ENCODE measurements around the gene KRT80. TPM values are rescaled to one million over a fixed set of nuclear protein-coding genes. Genes with fewer than 3 reads are reported as not detected.

KRT80 gene
- total RNA-seq, 1 donor from 2014 or later, result not detected

DNA sequence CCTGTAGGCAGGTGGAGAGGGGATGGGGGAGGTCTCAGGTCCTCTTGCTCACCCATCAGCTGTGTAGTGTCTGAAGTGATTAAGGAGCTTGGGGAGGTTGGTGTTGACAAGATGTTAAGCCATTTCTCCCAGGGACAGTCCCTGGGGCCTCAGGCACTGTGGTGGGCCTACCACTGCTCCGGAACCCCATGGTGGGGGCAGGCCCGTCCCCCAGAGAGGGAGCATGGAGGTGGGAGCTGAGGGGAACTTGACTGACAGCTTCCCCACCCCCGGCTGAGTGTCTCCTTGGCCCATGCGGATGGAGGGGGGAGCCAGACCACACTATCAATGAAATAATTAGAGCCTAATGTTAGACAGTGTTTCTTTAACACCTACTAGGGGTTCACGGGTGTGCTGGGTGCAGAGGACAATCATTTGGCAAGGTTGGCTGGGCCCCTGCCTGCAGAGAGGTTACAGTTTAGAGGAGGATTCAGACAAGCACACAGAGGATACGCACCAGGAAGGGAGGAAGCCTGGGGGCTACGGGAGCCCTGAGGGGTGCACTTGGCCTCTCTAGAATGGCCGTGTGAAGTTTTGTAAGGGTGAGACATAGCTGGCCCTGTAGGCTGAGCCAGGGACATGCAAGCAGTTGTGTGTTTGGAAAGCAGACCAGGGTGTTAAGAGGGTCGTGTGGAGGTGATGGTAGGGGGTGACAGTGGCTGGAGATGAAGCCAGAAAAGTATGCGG, 19.3 kb upstream of the KRT80 start:
- intact Hi-C loops (cut with micrococcal nuclease), result no loop called here
- H3K4me3 Mint-ChIP-seq, result no peak overlapping the region

DNA sequence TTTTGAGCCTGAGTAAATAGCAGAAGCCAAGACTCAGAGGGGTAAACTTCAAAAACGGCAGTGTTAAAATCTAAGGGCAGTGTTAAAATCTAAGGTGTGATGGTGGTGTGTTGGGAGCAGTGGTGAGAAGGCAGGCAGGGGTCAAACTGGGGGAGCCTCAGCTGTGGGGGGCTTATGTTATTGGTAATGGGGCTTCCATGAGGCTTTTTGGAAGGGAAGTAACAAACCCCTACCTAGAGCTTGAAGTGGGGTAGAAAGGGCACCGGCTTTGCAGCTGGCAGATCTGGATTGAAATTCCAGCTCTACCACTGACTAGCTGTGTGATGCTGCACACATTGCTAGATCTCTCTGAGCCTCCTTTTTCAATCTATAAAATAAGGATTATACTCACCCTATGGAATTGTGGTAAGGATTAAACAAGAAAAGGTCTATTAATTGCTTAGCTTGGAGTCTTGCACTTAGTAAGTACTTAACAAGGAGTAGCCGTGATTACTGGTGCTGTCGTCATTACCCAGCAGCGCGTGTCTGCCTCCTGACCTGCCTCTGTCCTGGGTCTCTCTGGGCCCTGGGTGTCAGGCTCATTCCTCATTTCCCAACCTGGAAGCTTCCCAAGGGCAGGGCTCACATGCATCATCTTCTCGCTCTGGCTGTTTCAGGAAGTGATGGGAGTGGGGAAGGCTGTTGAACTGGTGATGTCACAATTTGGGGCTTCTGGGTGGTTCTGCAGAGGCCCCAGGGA, 18.5 kb upstream of the KRT80 start:
- DNase-seq, result no peak
- Mint-ChIP-seq H3K27me3 (peaks cover 21% of the 10 kb centered on the region), H3K36me3 (ENCODE audit: low read depth) (no peaks in the 10 kb centered on the region), H3K4me1 (peaks cover 4% of the 10 kb centered on the region), H3K4me3 (no peak overlapping the region), H3K27ac (no peak overlapping the region), H3K9me3 (no peaks in the 10 kb centered on the region)
- intact Hi-C loops (cut with micrococcal nuclease), result no loop called here

More for the DNA sequence above, 19.3 kb upstream of the KRT80 start:
- Mint-ChIP-seq H3K27me3 (peaks cover 21% of the 10 kb centered on the region), H3K36me3 (ENCODE audit: low read depth) (no peaks in the 10 kb centered on the region), H3K27ac (no peak overlapping the region), H3K4me1 (peaks cover 4% of the 10 kb centered on the region), H3K9me3 (no peaks in the 10 kb centered on the region)
- no peak for DNase-seq

DNA sequence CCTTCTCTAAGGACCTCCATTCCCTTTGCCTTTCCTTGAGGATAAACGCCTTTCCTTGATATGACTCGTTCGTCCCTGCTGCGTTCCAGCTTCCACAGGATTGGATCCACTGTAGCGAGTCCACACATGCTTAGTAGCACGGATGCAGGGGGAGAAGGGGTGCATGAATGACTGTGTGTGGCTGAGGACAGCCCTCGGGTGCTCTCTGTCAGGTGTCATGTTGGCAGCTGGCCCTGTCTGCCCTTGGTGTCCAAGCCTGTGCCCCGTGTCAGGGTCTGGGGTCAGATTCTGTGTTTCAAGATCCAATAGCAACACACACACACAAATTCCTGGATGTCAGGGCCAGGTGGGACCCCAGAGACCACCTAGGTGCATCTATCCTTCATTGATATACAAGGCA, 17.5 kb upstream of the KRT80 start:
- Mint-ChIP-seq H3K4me3 (no peak overlapping the region), H3K27ac (no peak overlapping the region), H3K9me3 (no peaks in the 10 kb centered on the region), H3K36me3 (ENCODE audit: low read depth) (no peaks in the 10 kb centered on the region), H3K4me1 (peaks cover 4% of the 10 kb centered on the region), H3K27me3 (peaks cover 19% of the 10 kb centered on the region)
- intact Hi-C loops (cut with micrococcal nuclease), result no loop called here
- DNase-seq, result no peak

DNA sequence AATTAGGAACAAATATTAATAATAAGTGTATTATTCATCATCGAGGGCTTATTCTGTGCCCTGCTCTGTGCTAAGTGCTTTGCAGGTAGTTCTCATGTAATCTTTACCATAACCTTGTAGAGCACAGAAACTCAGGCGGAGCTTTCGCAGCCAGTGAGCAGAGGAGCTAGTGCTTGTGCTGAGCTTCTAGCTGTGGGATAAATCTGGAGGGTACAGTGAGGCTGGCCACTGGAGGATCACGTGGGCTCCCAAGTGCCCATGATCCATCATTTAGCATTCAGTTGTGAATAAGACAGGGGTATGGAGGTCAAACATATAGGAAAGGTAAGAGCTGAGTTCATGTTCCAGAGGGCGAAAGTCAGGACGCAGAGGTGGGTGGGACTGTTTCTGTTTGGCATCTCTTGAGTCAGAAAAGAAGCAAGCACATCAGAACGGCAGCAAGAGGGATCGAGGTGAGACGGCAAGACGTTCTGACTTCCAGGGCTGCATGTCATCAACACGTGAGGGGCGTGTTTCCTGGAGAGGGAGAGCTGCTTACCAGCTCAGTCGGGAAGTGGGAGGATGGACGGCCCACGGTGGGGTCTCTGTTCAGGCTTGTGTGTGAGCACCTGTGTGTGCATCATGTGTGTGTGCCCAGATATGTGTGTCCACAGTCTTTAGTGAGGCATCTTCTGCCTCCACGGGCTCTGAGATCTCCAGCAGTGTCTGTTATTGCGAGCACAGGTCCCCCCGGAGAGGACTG, 16.8 kb upstream of the KRT80 start:
- Mint-ChIP-seq H3K9me3 (no peaks in the 10 kb centered on the region), H3K27ac (no peak overlapping the region), H3K4me1 (peaks cover 2% of the 10 kb centered on the region), H3K36me3 (ENCODE audit: low read depth) (no peaks in the 10 kb centered on the region), H3K4me3 (no peak overlapping the region), H3K27me3 (peaks cover 15% of the 10 kb centered on the region)
- intact Hi-C loops (cut with micrococcal nuclease), result no loop called here
- no peak for DNase-seq

DNA sequence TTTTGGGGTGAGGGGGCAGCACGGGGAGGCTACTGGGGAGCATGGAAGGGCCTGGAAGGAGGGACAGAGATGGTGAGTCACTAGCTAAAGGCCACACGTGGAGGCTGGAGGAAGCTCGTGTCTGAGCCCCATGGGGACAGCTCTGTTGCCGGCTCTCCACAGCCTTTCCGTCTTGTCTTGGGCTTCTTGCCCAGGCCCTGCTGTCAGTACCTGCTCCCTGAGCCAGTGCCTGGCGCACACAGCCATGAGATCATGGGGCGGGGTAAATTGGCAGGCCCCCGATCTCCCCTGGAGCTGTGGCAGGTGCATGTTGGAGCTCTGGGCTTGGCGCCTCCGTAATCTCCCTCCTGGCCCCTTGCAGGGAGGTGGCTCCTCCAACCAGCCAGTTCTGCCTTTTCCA, 16.1 kb upstream of the KRT80 start:
- H3K9me3 Mint-ChIP-seq, result no peaks in the 10 kb centered on the region
- peaks cover 4% of the 10 kb centered on the region for H3K4me1 Mint-ChIP-seq
- no peak overlapping the region for H3K27ac Mint-ChIP-seq
- intact Hi-C loops (cut with micrococcal nuclease), result no loop called here
- H3K27me3 Mint-ChIP-seq, result peaks cover 14% of the 10 kb centered on the region
- DNase-seq, result no peak
- no peaks in the 10 kb centered on the region for H3K36me3 Mint-ChIP-seq (ENCODE audit: low read depth)
- H3K4me3 Mint-ChIP-seq, result no peak overlapping the region

DNA sequence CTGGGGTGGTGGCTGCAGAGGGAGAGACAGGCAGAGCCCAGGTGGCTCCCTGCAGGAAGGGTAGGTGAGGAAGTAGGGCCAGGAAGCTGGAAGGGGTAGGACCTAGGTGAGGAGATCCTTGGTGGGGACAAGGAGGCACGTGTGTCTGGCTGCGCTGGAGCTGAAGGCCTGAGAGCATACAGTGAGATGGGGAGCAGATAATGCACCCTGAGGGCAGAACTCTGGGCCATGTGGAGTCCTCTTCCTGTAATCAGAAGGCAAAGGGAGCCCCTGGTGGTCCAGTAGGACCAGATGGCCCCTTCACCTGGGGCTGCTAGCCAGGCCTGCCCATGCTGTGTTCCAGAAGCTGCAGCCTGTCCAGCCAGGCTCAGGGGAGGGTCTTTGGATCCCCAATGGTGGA, 15.3 kb upstream of the KRT80 start:
- peaks cover 7% of the 10 kb centered on the region for H3K4me1 Mint-ChIP-seq
- H3K27ac Mint-ChIP-seq, result peak overlapping the region; percentile 30

DNA sequence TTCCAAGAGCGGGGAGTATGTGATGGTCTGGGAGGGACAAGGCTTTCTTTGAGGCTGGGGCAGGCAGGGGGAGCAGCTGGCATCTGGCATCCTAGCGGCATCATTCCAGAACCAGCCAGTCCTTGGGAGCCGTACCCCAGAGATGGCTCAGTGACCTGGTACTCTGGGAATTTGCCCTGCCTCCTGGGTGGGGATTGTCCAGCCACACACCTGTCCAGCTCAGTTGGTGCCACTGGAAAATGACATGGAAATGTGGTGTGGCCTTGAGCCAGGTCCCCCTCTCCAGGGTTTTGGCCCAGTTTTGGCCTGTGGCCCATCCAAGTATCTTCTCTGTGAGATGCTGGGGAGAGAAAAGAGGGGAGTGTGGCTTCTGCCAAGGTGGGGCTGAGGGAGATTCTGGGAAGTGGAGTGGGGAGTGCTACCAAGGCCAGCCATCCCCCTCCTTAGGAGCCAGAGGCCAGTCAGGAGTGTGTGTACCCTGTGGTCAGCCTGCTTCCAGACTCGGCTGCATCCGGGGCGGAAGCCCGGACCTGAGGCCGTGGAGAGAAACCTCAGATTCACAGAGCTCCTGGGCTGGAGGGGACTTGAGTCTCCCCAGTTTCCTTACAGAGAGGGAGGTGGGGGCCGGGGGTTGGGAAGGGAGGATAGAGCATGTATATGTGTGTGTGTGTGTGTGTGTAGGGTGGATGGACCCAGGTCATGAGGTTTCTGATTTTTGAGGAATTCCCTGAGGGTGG, 14.7 kb upstream of the KRT80 start:
- Mint-ChIP-seq H3K27me3 (peaks cover 18% of the 10 kb centered on the region), H3K9me3 (no peaks in the 10 kb centered on the region), H3K4me3 (no peak overlapping the region), H3K4me1 (peaks cover 7% of the 10 kb centered on the region), H3K36me3 (ENCODE audit: low read depth) (no peaks in the 10 kb centered on the region), H3K27ac (no peak overlapping the region)
- intact Hi-C loops (cut with micrococcal nuclease), result no loop called here
- no peak for DNase-seq

More for the DNA sequence above, 15.3 kb upstream of the KRT80 start:
- Mint-ChIP-seq H3K36me3 (ENCODE audit: low read depth) (no peaks in the 10 kb centered on the region), H3K27me3 (peaks cover 17% of the 10 kb centered on the region), H3K4me3 (no peak overlapping the region), H3K9me3 (no peaks in the 10 kb centered on the region)
- DNase-seq, result no peak
- intact Hi-C loops (cut with micrococcal nuclease), result no loop called here

GRCh38 chr12:52205612-52206303, 13.9 kb upstream of the KRT80 start:
- peaks cover 7% of the 10 kb centered on the region for H3K4me1 Mint-ChIP-seq
- H3K4me3 Mint-ChIP-seq, result no peak overlapping the region
- no peak for DNase-seq
- no peaks in the 10 kb centered on the region for H3K36me3 Mint-ChIP-seq (ENCODE audit: low read depth)
- H3K9me3 Mint-ChIP-seq, result no peaks in the 10 kb centered on the region
- H3K27ac Mint-ChIP-seq, result no peak overlapping the region
- intact Hi-C loops (cut with micrococcal nuclease), result no loop called here
- H3K27me3 Mint-ChIP-seq, result peaks cover 19% of the 10 kb centered on the region

- Mint-ChIP-seq H3K27me3 (peaks cover 21% of the 10 kb centered on the region), H3K4me3 (no peak overlapping the region), H3K36me3 (ENCODE audit: low read depth) (no peaks in the 10 kb centered on the region), H3K9me3 (no peaks in the 10 kb centered on the region), H3K27ac (no peak overlapping the region), H3K4me1 (peaks cover 7% of the 10 kb centered on the region)
- no peak for DNase-seq
- intact Hi-C loops (cut with micrococcal nuclease), result no loop called here
Observed at GRCh38 chr12:52204931-52205505, 13.2 kb upstream of the KRT80 start.

- Mint-ChIP-seq H3K4me3 (no peak overlapping the region), H3K27ac (no peak overlapping the region), H3K27me3 (peaks cover 21% of the 10 kb centered on the region), H3K36me3 (ENCODE audit: low read depth) (no peaks in the 10 kb centered on the region), H3K9me3 (no peaks in the 10 kb centered on the region), H3K4me1 (peaks cover 7% of the 10 kb centered on the region)
- no peak for DNase-seq
- intact Hi-C loops (cut with micrococcal nuclease), result no loop called here
Observed at GRCh38 chr12:52204095-52204930, 12.5 kb upstream of the KRT80 start.

- peaks cover 7% of the 10 kb centered on the region for H3K4me1 Mint-ChIP-seq
- no peaks in the 10 kb centered on the region for H3K9me3 Mint-ChIP-seq
- peak overlapping the region; percentile 15 for H3K27ac Mint-ChIP-seq
- no peak for DNase-seq
- peaks cover 13% of the 10 kb centered on the region for H3K27me3 Mint-ChIP-seq
- no peaks in the 10 kb centered on the region for H3K36me3 Mint-ChIP-seq (ENCODE audit: low read depth)
- no peak overlapping the region for H3K4me3 Mint-ChIP-seq
- intact Hi-C loops (cut with micrococcal nuclease), result no loop called here
Observed at GRCh38 chr12:52203079-52203921, 11.5 kb upstream of the KRT80 start.

Data from activated CD4-positive, alpha-beta T cell treated with anti-CD3 and anti-CD28 coated beads, Interleukin-2, amount 10 ng/mL, durations not matched to agents 24 days and 14 days (primary cell).